A549 (cell line): Measurements from ENCODE around the gene CNKSR3. TPM values are rescaled to one million over a fixed set of nuclear protein-coding genes. Genes with fewer than 3 reads are reported as not detected.

Source experiments
- ATAC-seq, 2 experiments: fragments of 200-7000 bp in 1 of 2; fragments of >200 bp in 1 of 2; cut with Nextera tagmentation in 1 of 2; cut with Tn5 transposase in 1 of 2; 3 replicates each; pipeline versions ENCODE4 v1.8.0 to v1.9.1; 2018 to 2020; ENCODE audit warnings: mild to moderate bottlenecking in 1 of 2, moderate library complexity in 1 of 2
- CTCF ChIA-PET: fragments of 300-600 bp; sonication (Branson Sonifier 250); formaldehyde crosslinking; extraction: SDS; loops from one replicate; lab custom pipeline; 2021; ENCODE audit warnings: antibody characterized with exemption, inconsistent platforms; lab: Yijun Ruan, JAX
- POLR2A ChIA-PET: fragments of 350-600 bp; formaldehyde crosslinking; extraction: SDS; loops from one replicate; lab custom pipeline; 2021; ENCODE audit warnings: antibody characterized with exemption, inconsistent platforms; lab: Yijun Ruan, JAX
- DNase-seq, 2 experiments: peaks; one replicate each; pipeline versions ENCODE4 v3.0.0 to v3.0.0-alpha.2; 2011 to 2016; ENCODE audit warnings: low read depth in 1 of 2, low spot score in 1 of 2
- FAIRE-seq: peaks from 2 replicates; lab custom pipeline; 2011; peaks lifted over from hg19 to GRCh38; lab: Jason Lieb, UNC
- H3K27ac ChIP-seq, 2 experiments: fragments of >200 bp; sonication (Bioruptor Twin); formaldehyde crosslinking; 3 replicates each; pipeline ENCODE4 v1.5.1; 2016 to 2017
- H3K4me1 ChIP-seq: fragments of >200 bp; sonication (Bioruptor Twin); formaldehyde crosslinking; 3 replicates; pipeline ENCODE4 v1.6.1; 2016
- H3K4me2 ChIP-seq: fragments of >200 bp; sonication (Bioruptor Twin); formaldehyde crosslinking; 3 replicates; pipeline ENCODE4 v1.6.1; 2016
- H3K4me3 ChIP-seq: fragments of >200 bp; sonication (Bioruptor Twin); formaldehyde crosslinking; 3 replicates; pipeline ENCODE4 v1.5.1; 2016
- H3K9me3 ChIP-seq: fragments of >200 bp; sonication (Bioruptor Twin); formaldehyde crosslinking; 3 replicates; pipeline ENCODE4 v1.6.1; 2016
- BCL3 ChIP-seq: fragments of >200 bp; sonication (Bioruptor Twin); formaldehyde crosslinking; IDR thresholded peaks from 3 replicates; pipeline ENCODE4 v1.6.1; 2016
- CHD2 ChIP-seq: fragments of 150-350 bp; IDR thresholded peaks from 2 replicates; pipeline ENCODE4 v1.6.1; 2014; ENCODE audit warnings: low read length; ENCODE audit not compliant: partially characterized antibody
- CHD4 ChIP-seq: fragments of 200-600 bp; sonication (generic); IDR thresholded peaks from 2 replicates; pipeline ENCODE4 v1.6.1; 2016; ENCODE audit warnings: antibody characterized with exemption, mild to moderate bottlenecking, borderline replicate concordance
- CTCF ChIP-seq: fragments of >200 bp; sonication (Bioruptor Twin); formaldehyde crosslinking; IDR thresholded peaks from 3 replicates; pipeline ENCODE4 v1.5.1; 2016
- E2F6 ChIP-seq: IDR thresholded peaks from 2 replicates; pipeline ENCODE4 v1.6.1; 2012; ENCODE audit warnings: low read depth, borderline replicate concordance
- EHMT2 ChIP-seq: fragments of 200-600 bp; sonication (generic); IDR thresholded peaks from 2 replicates; pipeline ENCODE4 v1.6.1; 2016; ENCODE audit warnings: antibody characterized with exemption, low read depth, mild to moderate bottlenecking, moderate library complexity
- ESRRA ChIP-seq: fragments of 150-350 bp; IDR thresholded peaks from 2 replicates; pipeline ENCODE4 v1.6.1; 2014; ENCODE audit warnings: mild to moderate bottlenecking, low read length, borderline replicate concordance
- HOXB13 ChIP-seq: fragments of 250-450 bp; sonication (Bioruptor Pico); IDR thresholded peaks from 2 replicates; pipeline ENCODE4 v1.5.0; 2020; ENCODE audit warnings: low read depth, mild to moderate bottlenecking, moderate library complexity
- KDM5A ChIP-seq: fragments of 200-600 bp; sonication (generic); IDR thresholded peaks from 2 replicates; pipeline ENCODE4 v1.6.1; 2016; ENCODE audit warnings: antibody characterized with exemption, mild to moderate bottlenecking
- MAX ChIP-seq: IDR thresholded peaks from 2 replicates; pipeline ENCODE4 v1.6.1; 2012
- MAZ ChIP-seq: fragments of 150-350 bp; IDR thresholded peaks from 2 replicates; pipeline ENCODE4 v1.6.1; 2014; ENCODE audit warnings: antibody characterized with exemption, low read depth, low read length, borderline replicate concordance
- NPAS2 ChIP-seq: fragments of 250-450 bp; sonication (Bioruptor Pico); IDR thresholded peaks from 2 replicates; pipeline ENCODE4 v1.8.0; 2022; ENCODE audit warnings: mild to moderate bottlenecking, moderate library complexity, borderline replicate concordance
- RAD21 ChIP-seq, 2 experiments: fragments of >200 bp in 1 of 2; sonication (Bioruptor Twin) in 1 of 2; formaldehyde crosslinking in 1 of 2; IDR thresholded peaks in 1 of 2; conservative IDR thresholded peaks in 1 of 2; 2 replicates in 1 of 2; 3 replicates in 1 of 2; pipeline ENCODE4 v1.6.1; 2012 to 2018; ENCODE audit warnings: inconsistent platforms in 1 of 2
- REST ChIP-seq: fragments of 200-600 bp; sonication (generic); IDR thresholded peaks from 2 replicates; pipeline ENCODE4 v1.6.1; 2016; ENCODE audit warnings: antibody characterized with exemption, mild to moderate bottlenecking, moderate library complexity
- RNF2 ChIP-seq: fragments of 200-600 bp; sonication (generic); IDR thresholded peaks from 2 replicates; pipeline ENCODE4 v1.6.1; 2016; ENCODE audit warnings: low read depth, mild to moderate bottlenecking, antibody characterized with exemption, moderate library complexity, borderline replicate concordance
- SMC3 ChIP-seq: fragments of >200 bp; sonication (Bioruptor Twin); formaldehyde crosslinking; IDR thresholded peaks from 3 replicates; pipeline ENCODE4 v1.6.1; 2018; ENCODE audit warnings: inconsistent platforms
- ZFP36 ChIP-seq: fragments of 450-650 bp; IDR thresholded peaks from 2 replicates; pipeline ENCODE4 v1.6.1; 2014; ENCODE audit warnings: borderline replicate concordance; ENCODE audit not compliant: partially characterized antibody
- ZNF302 ChIP-seq: fragments of 250-450 bp; sonication (Bioruptor Pico); IDR thresholded peaks from 2 replicates; pipeline ENCODE4 v1.9.0; 2021; ENCODE audit warnings: inconsistent platforms, mild to moderate bottlenecking, moderate library complexity
- ZSCAN20 ChIP-seq: fragments of 250-450 bp; sonication (Bioruptor Pico); IDR thresholded peaks from 2 replicates; pipeline ENCODE4 v1.8.0; 2022; ENCODE audit warnings: mild to moderate bottlenecking, moderate library complexity
- WGBS: methylation state at CpG from one replicate; pipeline ENCODE4 v1.1.6; 2017; ENCODE audit errors: missing lambda C conversion rate; 5-methylcytosine and 5-hydroxymethylcytosine counted together
- polyA plus RNA-seq, 4 experiments: library from polyadenylated mRNA; depleted of rRNA in 3 of 4; stranded (reverse); fragments of >200 nt; fragmentation: RNase III in 1 of 4; extraction: RNeasy Plus Mini Kit Qiagen cat#74134 plus additional on column Dnase treatment in 1 of 4; gene quantifications; 2 replicates in 3 of 4; 3 replicates in 1 of 4; pipeline ENCODE4 v1.2.3, GENCODE V29; 2011 to 2017

CNKSR3 gene
- polyA plus RNA-seq, 2 of the 4 experiments (the other 2 are of a cell fraction): 2.9 to 3.5 TPM

GRCh38 chr6:154501578-154501868, 9.0 kb downstream of the CNKSR3 start:
- H3K4me3 ChIP-seq: no peak overlapping the region

GRCh38 chr6:154500769-154501577, 9.5 kb downstream of the CNKSR3 start:
- no peak for DNase-seq

More at GRCh38 chr6:154501578-154501868, 9.0 kb downstream of the CNKSR3 start:
- TF ChIP-seq BCL3 (no peak), ZFP36 (no peak), CHD4 (no peak), REST (no peak), ZNF302 (CRISPR knock-in tag) (no peak), CHD2 (no peak), ESRRA (no peak), EHMT2 (no peak), RNF2 (no peak), RAD21 (conservative IDR thresholded peaks at IDR 0.05 in 1 of 2, IDR thresholded peaks at IDR 0.05 in 1 of 2) (no peak), E2F6 (no peak), MAX (no peak), NPAS2 (CRISPR knock-in tag) (no peak), KDM5A (no peak), HOXB13 (CRISPR knock-in tag) (no peak), MAZ (no peak)
- no peaks in the 10 kb centered on the region for H3K4me1 ChIP-seq
- no peak overlapping the region for H3K27ac ChIP-seq
- WGBS: 78% methylated on average over 4 of the region's 4 CpGs
- no peak for FAIRE-seq
- ATAC-seq: no peak
- DNase-seq: no peak
- POLR2A ChIA-PET: no interaction called here
- H3K9me3 ChIP-seq: no peaks in the 10 kb centered on the region
- CTCF ChIA-PET: interaction anchor here (0.6 to 3.0 kb wide), 8 partner anchors 9 to 108 kb away, joined by 3 to 16 read pairs (median 4); partner anchors contain the start of gene CNKSR3
- H3K4me2 ChIP-seq: no peak overlapping the region

More at GRCh38 chr6:154500769-154501577, 9.5 kb downstream of the CNKSR3 start:
- Histone ChIP-seq H3K4me3 (no peak overlapping the region), H3K4me1 (no peaks in the 10 kb centered on the region), H3K4me2 (no peak overlapping the region), H3K27ac (no peak overlapping the region), H3K9me3 (no peaks in the 10 kb centered on the region)
- ATAC-seq (peak in 1 of 2 experiments; percentile 61; a peak in 2 of 6 replicates), FAIRE-seq (no peak)
- peak; percentile 38; the same call in 2 of the 3 replicates for TF ChIP-seq CTCF
- TF ChIP-seq RAD21 (conservative IDR thresholded peaks at IDR 0.05 in 1 of 2, IDR thresholded peaks at IDR 0.05 in 1 of 2): peak in 1 of 2 experiments; percentile 23; a peak in 2 of 5 replicates
- TF ChIP-seq ZSCAN20 (CRISPR knock-in tag): no peak
- peak; percentile 10; the same call in 1 of the 3 replicates for TF ChIP-seq SMC3
- ChIA-PET POLR2A (interaction anchor here (1.0 kb wide), 1 partner anchor 10 kb away, joined by 5 read pairs; the partner anchor contains the start of gene CNKSR3), CTCF (interaction anchor here (0.6 to 3.0 kb wide), 10 partner anchors 9 to 281 kb away, joined by 3 to 16 read pairs (median 4); partner anchors contain the start of gene CNKSR3)
- WGBS: 82% methylated on average over 9 of the region's 9 CpGs
